HG03039 (cell line): ENCODE measurements around the gene PPP6C.
A peak's percentile ranks its signal among the peaks of the same experiment; 100 is the strongest.
"Not testable (repeated sequence)": the region's sequence is repeated elsewhere in the genome, so short reads cannot be mapped to it uniquely, and the experiment has no call there.

Experiments
- ATAC-seq: cut with Tn5 transposase; IDR thresholded peaks from one replicate; pipeline ENCODE4 v1.9.1; 2021; ENCODE audit warnings: mild to moderate bottlenecking, moderate library complexity; ENCODE audit not compliant: unreplicated experiment

Gene PPP6C

GRCh38 chr9:125189361-125190289, at the start of gene PPP6C:
PPP6C (minus strand) TSS chr9:125189803; CDS start chr9:125189718, 85 bp downstream.
- ATAC-seq: peak; percentile 97

- ATAC-seq: no peak
These were observed 49.4 kb upstream of the PPP6C start for GRCh38 chr9:125238915-125239446.

GRCh38 chr9:125238127-125238914, 48.7 kb upstream of the PPP6C start:
- no peak for ATAC-seq

- ATAC-seq: not testable (repeated sequence)
These were observed 47.0 kb upstream of the PPP6C start for GRCh38 chr9:125236520-125237159.

- ATAC-seq: no peak
These were observed 46.4 kb upstream of the PPP6C start for GRCh38 chr9:125235804-125236519.

GRCh38 chr9:125234099-125234498, 44.5 kb upstream of the PPP6C start:
- ATAC-seq: not testable (repeated sequence)

- no peak for ATAC-seq
These were observed 44.1 kb upstream of the PPP6C start for GRCh38 chr9:125233678-125234077.

GRCh38 chr9:125227761-125228160, 38.2 kb upstream of the PPP6C start:
- no peak for ATAC-seq

- ATAC-seq: not testable (repeated sequence)
These were observed 35.3 kb upstream of the PPP6C start for GRCh38 chr9:125224858-125225257.

GRCh38 chr9:125218621-125219020, 29.0 kb upstream of the PPP6C start:
- ATAC-seq: no peak

GRCh38 chr9:125214186-125214585, 24.6 kb upstream of the PPP6C start:
- no peak for ATAC-seq

- no peak for ATAC-seq
These were observed 14.9 kb upstream of the PPP6C start for GRCh38 chr9:125204477-125204876.

GRCh38 chr9:125202846-125203618, 13.4 kb upstream of the PPP6C start:
- ATAC-seq: no peak

GRCh38 chr9:125200216-125201047, 10.8 kb upstream of the PPP6C start, which contains the start of gene RABEPK:
RABEPK (plus strand) TSS chr9:125200542; CDS start chr9:125203014, 2,472 bp downstream.
- ATAC-seq: peak; percentile 97

- not testable (repeated sequence) for ATAC-seq
These were observed 6.0 kb upstream of the PPP6C start for GRCh38 chr9:125195591-125195990.

GRCh38 chr9:125194466-125194865, 4.9 kb upstream of the PPP6C start:
- not testable (repeated sequence) for ATAC-seq

- ATAC-seq: no peak
These were observed 778 bp upstream of the PPP6C start for GRCh38 chr9:125190361-125190801.

GRCh38 chr9:125189011-125189360, 617 bp downstream of the PPP6C start:
- ATAC-seq: peak; percentile 18

GRCh38 chr9:125183561-125183960, 6.0 kb downstream of the PPP6C start:
- no peak for ATAC-seq
